NCI-H146 (cell line): ENCODE measurements around the gene ETV3.
"Not testable (repeated sequence)": the region's sequence is repeated elsewhere in the genome, so short reads cannot be mapped to it uniquely, and the experiment has no call there.

Source experiments
- DNase-seq: peaks from one replicate; lab custom pipeline; 2025; lab: John Stamatoyannopoulos, UW

Gene ETV3

GRCh38 chr1:157112186-157112867, 25.9 kb downstream of the ETV3 start:
- DNase-seq = no peak

GRCh38 chr1:157111396-157112165, 26.6 kb downstream of the ETV3 start:
- no peak for DNase-seq

- DNase-seq = no peak
Measured at GRCh38 chr1:157110686-157111085, 27.5 kb downstream of the ETV3 start.

- DNase-seq = no peak
Measured at GRCh38 chr1:157110003-157110402, 28.2 kb downstream of the ETV3 start.

GRCh38 chr1:157108448-157108847, 29.7 kb downstream of the ETV3 start:
- DNase-seq = no peak

- no peak for DNase-seq
Measured at GRCh38 chr1:157107702-157108101, 30.5 kb downstream of the ETV3 start.

GRCh38 chr1:157106813-157107189, 31.4 kb downstream of the ETV3 start:
- no peak for DNase-seq

GRCh38 chr1:157105988-157106812, 32.0 kb downstream of the ETV3 start:
- no peak for DNase-seq

GRCh38 chr1:157105298-157105987, 32.8 kb downstream of the ETV3 start:
- no peak for DNase-seq

GRCh38 chr1:157104598-157105293, 33.4 kb downstream of the ETV3 start:
- no peak for DNase-seq

- DNase-seq = no peak
Measured at GRCh38 chr1:157103268-157103667, 34.9 kb downstream of the ETV3 start.

- no peak for DNase-seq
Measured at GRCh38 chr1:157101149-157101548, 37.0 kb downstream of the ETV3 start.

- DNase-seq = no peak
Measured at GRCh38 chr1:157099633-157100009, 38.6 kb downstream of the ETV3 start, which contains the start of gene ETV3L. TSS of gene ETV3L (minus strand) at chr1:157099808. CDS start at chr1:157099523, 285 bp downstream.

- DNase-seq = not testable (repeated sequence)
Measured at GRCh38 chr1:157098987-157099632, 39.1 kb downstream of the ETV3 start.

- DNase-seq = no peak
Measured at GRCh38 chr1:157098519-157098918, 39.7 kb downstream of the ETV3 start.

GRCh38 chr1:157097692-157098091, 40.5 kb downstream of the ETV3 start:
- no peak for DNase-seq

GRCh38 chr1:157096881-157097280, 41.3 kb downstream of the ETV3 start:
- no peak for DNase-seq

GRCh38 chr1:157095551-157095950, 42.6 kb downstream of the ETV3 start:
- DNase-seq = no peak

GRCh38 chr1:157095091-157095490, 43.1 kb downstream of the ETV3 start:
- no peak for DNase-seq

- no peak for DNase-seq
Measured at GRCh38 chr1:157092831-157093230, 45.4 kb downstream of the ETV3 start.
